ENCODE measurements around the gene ZC3H10. TPM values are rescaled to one million over a fixed set of nuclear protein-coding genes. Genes with fewer than 3 reads are reported as not detected.

The ZC3H10 gene
- total RNA-seq, 1 donor from 2014 or later, result 4.5 TPM

- no peak for FAIRE-seq
- Histone ChIP-seq H3K36me3 (ENCODE audit: control insufficient read depth, insufficient read depth, low read length) (peaks cover 25% of the 10 kb centered on the region), H3K27me3 (ENCODE audit: control insufficient read depth, insufficient read depth, low read length) (no peaks in the 10 kb centered on the region), H3K4me3 (ENCODE audit: low read depth, low read length) (no peak overlapping the region)
- TF ChIP-seq CTCF (IDR thresholded peaks at IDR 0.05; ENCODE audit: insufficient read depth, low read length, severe bottlenecking), result no peak
- DNase-seq (ENCODE audit: low read depth), result no peak
Observed at GRCh38 chr12:56099787-56100186, 18.3 kb upstream of the ZC3H10 start.

GRCh38 chr12:56101045-56101444, 17.0 kb upstream of the ZC3H10 start:
- H3K27me3 ChIP-seq (ENCODE audit: control insufficient read depth, insufficient read depth, low read length), result no peaks in the 10 kb centered on the region
- FAIRE-seq, result no peak
- no peak overlapping the region for H3K4me3 ChIP-seq (ENCODE audit: low read depth, low read length)
- no peak for TF ChIP-seq CTCF (IDR thresholded peaks at IDR 0.05; ENCODE audit: insufficient read depth, low read length, severe bottlenecking)
- DNase-seq (ENCODE audit: low read depth), result no peak
- peaks cover 23% of the 10 kb centered on the region for H3K36me3 ChIP-seq (ENCODE audit: control insufficient read depth, insufficient read depth, low read length)

- peaks cover 19% of the 10 kb centered on the region for H3K36me3 ChIP-seq (ENCODE audit: control insufficient read depth, insufficient read depth, low read length)
- FAIRE-seq, result no peak
- no peak for TF ChIP-seq CTCF (IDR thresholded peaks at IDR 0.05; ENCODE audit: insufficient read depth, low read length, severe bottlenecking)
- no peak overlapping the region for H3K4me3 ChIP-seq (ENCODE audit: low read depth, low read length)
- no peaks in the 10 kb centered on the region for H3K27me3 ChIP-seq (ENCODE audit: control insufficient read depth, insufficient read depth, low read length)
- DNase-seq (ENCODE audit: low read depth), result no peak
Observed at GRCh38 chr12:56102683-56103065, 15.4 kb upstream of the ZC3H10 start.

- no peak for DNase-seq (ENCODE audit: low read depth)
- Histone ChIP-seq H3K36me3 (ENCODE audit: control insufficient read depth, insufficient read depth, low read length) (peaks cover 17% of the 10 kb centered on the region), H3K4me3 (ENCODE audit: low read depth, low read length) (peak overlapping the region; percentile 91), H3K27me3 (ENCODE audit: control insufficient read depth, insufficient read depth, low read length) (no peaks in the 10 kb centered on the region)
- no peak for FAIRE-seq
- no peak for TF ChIP-seq CTCF (IDR thresholded peaks at IDR 0.05; ENCODE audit: insufficient read depth, low read length, severe bottlenecking)
Observed at GRCh38 chr12:56103066-56103711, 14.9 kb upstream of the ZC3H10 start.

- FAIRE-seq (no peak), DNase-seq (ENCODE audit: low read depth) (no peak)
- Histone ChIP-seq H3K4me3 (ENCODE audit: low read depth, low read length) (peak overlapping the region; percentile 91), H3K27me3 (ENCODE audit: control insufficient read depth, insufficient read depth, low read length) (no peaks in the 10 kb centered on the region), H3K36me3 (ENCODE audit: control insufficient read depth, insufficient read depth, low read length) (peaks cover 16% of the 10 kb centered on the region)
- TF ChIP-seq CTCF (IDR thresholded peaks at IDR 0.05; ENCODE audit: insufficient read depth, low read length, severe bottlenecking), result no peak
Observed at GRCh38 chr12:56103823-56104108, 14.3 kb upstream of the ZC3H10 start.

All from bronchial epithelial cell (primary cell).